DND-41 (cell line): Measurements from ENCODE around the gene TIGIT.
A peak's percentile ranks its signal among the peaks of the same experiment; 100 is the strongest.

Experiments
- ATAC-seq: fragments of 200-7000 bp; cut with Tn5 transposase; 3 replicates; pipeline ENCODE4 v1.9.1; 2021; ENCODE audit warnings: low read depth; ENCODE audit not compliant: insufficient read depth
- DNase-seq: peaks from one replicate; pipeline ENCODE4 v3.0.0-alpha.2; 2020
- H2AFZ ChIP-seq: 2 replicates; pipeline ENCODE4 v1.6.0; 2012; ENCODE audit warnings: low read depth, low read length
- H3K27ac ChIP-seq: 2 replicates; pipeline ENCODE4 v1.5.1; 2012; ENCODE audit warnings: low read length, inconsistent platforms
- H3K27me3 ChIP-seq: fragments of 200-600 bp; sonication (generic); 2 replicates; pipeline ENCODE4 v1.6.0; 2012; ENCODE audit warnings: low read length, mild to moderate bottlenecking, inconsistent platforms; ENCODE audit not compliant: insufficient read depth, poor library complexity
- H3K36me3 ChIP-seq: 2 replicates; pipeline ENCODE4 v1.5.1; 2012; ENCODE audit warnings: low read length, inconsistent platforms; ENCODE audit not compliant: insufficient read depth
- H3K4me1 ChIP-seq: 2 replicates; pipeline ENCODE4 v1.5.1; 2012; ENCODE audit warnings: mild to moderate bottlenecking, low read length; ENCODE audit not compliant: insufficient read depth
- H3K4me2 ChIP-seq: 2 replicates; pipeline ENCODE4 v1.6.0; 2012; ENCODE audit warnings: mild to moderate bottlenecking, moderate library complexity, low read length, inconsistent platforms; ENCODE audit not compliant: insufficient read depth
- H3K4me3 ChIP-seq, 2 experiments: fragments of 200-600 bp in 1 of 2; shearing (Covaris generic) in 1 of 2; 2 replicates each; pipeline ENCODE4 v1.5.1; 2012 to 2016; ENCODE audit warnings: inconsistent platforms in 2 of 2, low read length in 2 of 2, mild to moderate bottlenecking in 2 of 2, low read depth in 1 of 2, moderate library complexity in 1 of 2
- H3K79me2 ChIP-seq: 2 replicates; pipeline ENCODE4 v1.6.0; 2012; ENCODE audit warnings: low read length, inconsistent platforms; ENCODE audit not compliant: insufficient read depth
- H3K9ac ChIP-seq: 2 replicates; pipeline ENCODE4 v1.6.0; 2012; ENCODE audit warnings: low read depth, mild to moderate bottlenecking, inconsistent platforms, low read length, moderate library complexity
- H3K9me3 ChIP-seq: 2 replicates; pipeline ENCODE4 v1.5.1; 2012; ENCODE audit warnings: low read length, moderate library complexity, mild to moderate bottlenecking, inconsistent platforms; ENCODE audit not compliant: insufficient read depth, severe bottlenecking
- H4K20me1 ChIP-seq: 2 replicates; pipeline ENCODE4 v1.6.0; 2012; ENCODE audit warnings: low read length; ENCODE audit not compliant: insufficient read depth
- EZH2 ChIP-seq: IDR thresholded peaks from 3 replicates; pipeline ENCODE4 v1.6.1; 2012; ENCODE audit warnings: borderline replicate concordance, low read depth, mild to moderate bottlenecking, moderate library complexity, low read length, inconsistent platforms; ENCODE audit not compliant: severe bottlenecking
- TF ChIP-seq, protein P1 (sequence below): IDR thresholded peaks from 2 replicates; pipeline ENCODE4 v1.5.1; 2012; ENCODE audit warnings: borderline replicate concordance, low read length, moderate library complexity, mild to moderate bottlenecking; ENCODE audit not compliant: poor library complexity, severe bottlenecking; ENCODE audit errors: extremely low read depth

TIGIT gene

DNA sequence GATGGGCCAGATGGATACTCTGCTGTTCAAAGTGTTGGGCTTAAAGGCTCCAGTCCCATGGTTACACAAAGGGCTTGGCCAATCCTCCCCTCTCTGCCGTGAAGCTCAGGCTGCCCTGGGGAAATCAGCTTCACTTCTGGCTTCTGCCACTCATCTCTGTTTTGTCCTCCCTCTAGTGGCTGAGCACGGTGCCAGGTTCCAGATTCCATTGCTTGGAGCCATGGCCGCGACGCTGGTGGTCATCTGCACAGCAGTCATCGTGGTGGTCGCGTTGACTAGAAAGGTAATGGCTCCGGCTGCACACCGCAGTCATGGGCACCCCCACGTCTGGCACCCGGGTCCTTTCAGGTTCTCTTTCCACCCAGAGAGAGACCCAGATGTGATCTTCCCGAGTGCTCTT, 5.6 kb downstream of the TIGIT start:
- Histone ChIP-seq H3K9ac (no peak overlapping the region), H3K27ac (no peak overlapping the region), H3K27me3 (peaks cover 10% of the 10 kb centered on the region), H3K79me2 (no peaks in the 10 kb centered on the region), H4K20me1 (no peaks in the 10 kb centered on the region), H3K36me3 (no peaks in the 10 kb centered on the region), H3K4me2 (no peak overlapping the region), H3K4me1 (no peaks in the 10 kb centered on the region), H2AFZ (no peak overlapping the region), H3K4me3 (no peak overlapping the region), H3K9me3 (no peaks in the 10 kb centered on the region)
- DNase-seq (no peak), ATAC-seq (0 out of 3 replicates have a peak, but pooled peaks have one; percentile 44)
- TF ChIP-seq, protein P1, sequence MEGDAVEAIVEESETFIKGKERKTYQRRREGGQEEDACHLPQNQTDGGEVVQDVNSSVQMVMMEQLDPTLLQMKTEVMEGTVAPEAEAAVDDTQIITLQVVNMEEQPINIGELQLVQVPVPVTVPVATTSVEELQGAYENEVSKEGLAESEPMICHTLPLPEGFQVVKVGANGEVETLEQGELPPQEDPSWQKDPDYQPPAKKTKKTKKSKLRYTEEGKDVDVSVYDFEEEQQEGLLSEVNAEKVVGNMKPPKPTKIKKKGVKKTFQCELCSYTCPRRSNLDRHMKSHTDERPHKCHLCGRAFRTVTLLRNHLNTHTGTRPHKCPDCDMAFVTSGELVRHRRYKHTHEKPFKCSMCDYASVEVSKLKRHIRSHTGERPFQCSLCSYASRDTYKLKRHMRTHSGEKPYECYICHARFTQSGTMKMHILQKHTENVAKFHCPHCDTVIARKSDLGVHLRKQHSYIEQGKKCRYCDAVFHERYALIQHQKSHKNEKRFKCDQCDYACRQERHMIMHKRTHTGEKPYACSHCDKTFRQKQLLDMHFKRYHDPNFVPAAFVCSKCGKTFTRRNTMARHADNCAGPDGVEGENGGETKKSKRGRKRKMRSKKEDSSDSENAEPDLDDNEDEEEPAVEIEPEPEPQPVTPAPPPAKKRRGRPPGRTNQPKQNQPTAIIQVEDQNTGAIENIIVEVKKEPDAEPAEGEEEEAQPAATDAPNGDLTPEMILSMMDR = peak; percentile 52
- TF ChIP-seq EZH2 = no peak

DNA sequence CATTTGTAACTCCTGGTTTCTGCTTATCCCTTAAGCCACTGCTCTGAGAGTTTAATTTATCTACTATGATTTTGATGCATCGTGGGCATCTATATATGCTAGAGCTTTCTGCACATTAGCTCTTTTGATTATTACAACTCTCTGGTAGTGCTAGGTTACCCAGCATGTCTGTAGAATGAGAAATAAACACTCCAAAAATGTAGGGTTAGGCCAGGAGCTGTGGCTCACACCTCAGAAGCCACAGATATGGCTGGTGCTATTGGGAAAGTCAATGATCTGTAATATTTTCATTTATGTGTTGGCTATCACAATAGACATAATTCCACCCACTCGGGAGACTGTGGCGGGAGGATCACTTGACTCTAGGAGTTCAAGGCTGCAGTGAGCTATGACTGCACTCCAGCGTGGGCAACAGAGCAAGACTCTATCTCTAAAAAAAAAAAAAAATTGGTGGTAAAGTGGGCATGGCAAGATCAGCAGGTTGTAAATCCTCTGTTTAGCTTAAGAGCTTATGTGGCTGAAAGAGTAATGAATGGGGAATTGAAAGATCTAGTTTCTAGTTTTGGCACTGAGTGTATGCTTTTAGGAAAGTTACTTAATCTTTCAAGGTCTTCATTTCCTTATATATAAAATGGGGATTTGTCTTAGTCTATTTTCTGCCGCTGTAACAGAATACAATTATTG, 6.3 kb downstream of the TIGIT start:
- Histone ChIP-seq H3K9ac (no peak overlapping the region), H3K4me2 (no peak overlapping the region), H3K79me2 (no peaks in the 10 kb centered on the region), H3K36me3 (no peaks in the 10 kb centered on the region), H3K27ac (no peak overlapping the region), H2AFZ (no peak overlapping the region), H3K4me1 (no peaks in the 10 kb centered on the region), H3K27me3 (peaks cover 10% of the 10 kb centered on the region), H3K4me3 (no peak overlapping the region), H3K9me3 (no peaks in the 10 kb centered on the region), H4K20me1 (no peaks in the 10 kb centered on the region)
- TF ChIP-seq, protein P1 = no peak
- no peak for TF ChIP-seq EZH2
- ATAC-seq (no peak), DNase-seq (no peak)

DNA sequence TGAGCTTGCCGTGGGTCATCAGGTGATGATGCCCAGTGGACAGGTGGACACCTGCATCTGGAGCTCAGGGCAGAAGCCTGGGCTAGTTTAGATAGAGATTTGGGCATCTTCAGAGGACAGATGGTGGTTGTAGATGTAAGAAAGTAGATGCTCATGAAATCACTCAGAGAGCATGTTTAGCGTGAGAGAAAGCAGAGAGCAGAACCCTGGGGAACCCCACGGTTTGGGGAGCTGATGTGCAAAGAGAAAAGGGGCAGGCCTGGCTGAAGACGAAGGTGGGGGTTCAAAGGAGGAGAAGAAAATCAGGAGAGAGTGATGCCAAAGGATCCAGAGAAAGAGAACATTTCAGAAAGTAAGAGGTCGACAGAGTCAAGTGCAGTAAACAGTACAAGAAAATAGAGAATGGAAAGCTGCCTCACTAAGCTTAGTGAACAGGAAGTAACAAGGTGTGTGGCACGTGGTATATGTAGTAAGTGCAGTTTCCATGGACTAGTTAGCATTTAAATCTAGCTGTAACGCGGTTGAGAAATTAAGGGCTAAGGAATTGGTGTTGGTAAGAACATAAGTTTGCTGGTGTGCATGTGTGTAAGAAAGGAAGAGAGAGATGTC, 13.5 kb downstream of the TIGIT start:
- Histone ChIP-seq H3K36me3 (no peaks in the 10 kb centered on the region), H3K79me2 (no peaks in the 10 kb centered on the region), H3K9me3 (no peaks in the 10 kb centered on the region), H3K9ac (no peak overlapping the region), H2AFZ (no peak overlapping the region), H3K27me3 (no peaks in the 10 kb centered on the region), H3K4me2 (no peak overlapping the region), H3K4me1 (no peaks in the 10 kb centered on the region), H4K20me1 (no peaks in the 10 kb centered on the region), H3K4me3 (no peak overlapping the region), H3K27ac (no peak overlapping the region)
- TF ChIP-seq EZH2 = no peak
- TF ChIP-seq, protein P1 = no peak
- DNase-seq = no peak
- ATAC-seq = no peak
